ENCODE results near the gene ZBTB47. TPM values are rescaled to one million over a fixed set of nuclear protein-coding genes. Genes with fewer than 3 reads are reported as not detected.
A peak's percentile ranks its signal among the peaks of the same experiment; 100 is the strongest.

ZBTB47 gene
- polyA plus RNA-seq, 3 donors: 14.5 to 15.6 (median 15.2) TPM

GRCh38 chr3:42696356-42697288, 43.1 kb downstream of the ZBTB47 start:
- no peak for DNase-seq (ENCODE audit: low read depth in 3 of 3, low spot score in 2 of 3)

- DNase-seq (ENCODE audit: low read depth in 3 of 3, low spot score in 2 of 3): no peak
These were observed 44.0 kb downstream of the ZBTB47 start for GRCh38 chr3:42697289-42698051.

- no peak for DNase-seq (ENCODE audit: low read depth in 3 of 3, low spot score in 2 of 3)
These were observed 44.9 kb downstream of the ZBTB47 start for GRCh38 chr3:42698216-42698910.

GRCh38 chr3:42698911-42699230, 45.4 kb downstream of the ZBTB47 start:
- no peak for DNase-seq (ENCODE audit: low read depth in 3 of 3, low spot score in 2 of 3)

- no peak for DNase-seq (ENCODE audit: low read depth in 3 of 3, low spot score in 2 of 3)
These were observed 46.0 kb downstream of the ZBTB47 start for GRCh38 chr3:42699511-42699971.

- DNase-seq (ENCODE audit: low read depth in 3 of 3, low spot score in 2 of 3): no peak
These were observed 47.1 kb downstream of the ZBTB47 start for GRCh38 chr3:42700366-42701288.

GRCh38 chr3:42701371-42702065, 48.0 kb downstream of the ZBTB47 start:
- peak; percentile 12 to 63 (median 41) for DNase-seq (ENCODE audit: low read depth in 3 of 3, low spot score in 2 of 3)

- no peak for DNase-seq (ENCODE audit: low read depth in 3 of 3, low spot score in 2 of 3)
These were observed 48.8 kb downstream of the ZBTB47 start, which contains the start of gene HHATL for GRCh38 chr3:42702066-42702951. Gene HHATL, minus strand, starts transcription at chr3:42702798. Its CDS starts 1,972 bp downstream, at chr3:42700826.

- no peak for DNase-seq (ENCODE audit: low read depth in 3 of 3, low spot score in 2 of 3)
These were observed 49.6 kb downstream of the ZBTB47 start for GRCh38 chr3:42702982-42703694.

- no peak for DNase-seq (ENCODE audit: low read depth in 3 of 3, low spot score in 2 of 3)
These were observed 50.2 kb downstream of the ZBTB47 start for GRCh38 chr3:42703695-42704025.

- no peak for DNase-seq (ENCODE audit: low read depth in 3 of 3, low spot score in 2 of 3)
These were observed 50.8 kb downstream of the ZBTB47 start for GRCh38 chr3:42704136-42704841.

- no peak for DNase-seq (ENCODE audit: low read depth in 3 of 3, low spot score in 2 of 3)
These were observed 51.7 kb downstream of the ZBTB47 start for GRCh38 chr3:42705058-42705767.

- no peak for DNase-seq (ENCODE audit: low read depth in 3 of 3, low spot score in 2 of 3)
These were observed 52.6 kb downstream of the ZBTB47 start for GRCh38 chr3:42705962-42706585.

GRCh38 chr3:42706721-42707619, 53.5 kb downstream of the ZBTB47 start:
- DNase-seq (ENCODE audit: low read depth in 3 of 3, low spot score in 2 of 3): no peak

Data from right renal cortex interstitium (tissue), 3 donors.